H1 (cell line): Measurements from ENCODE around the gene CRABP2. TPM values are rescaled to one million over a fixed set of nuclear protein-coding genes. Genes with fewer than 3 reads are reported as not detected.

Experiments
- BCL11A ChIP-seq, 2 experiments: IDR thresholded peaks; one replicate each; pipeline ENCODE4 v1.6.1; 2011; ENCODE audit warnings: low read depth in 2 of 2, low read length in 2 of 2, mild to moderate bottlenecking in 2 of 2
- BRCA1 ChIP-seq: IDR thresholded peaks from 2 replicates; pipeline ENCODE4 v1.6.1; 2012; ENCODE audit warnings: low read depth, low read length, improper control_type of control experiment
- CHD1 ChIP-seq: IDR thresholded peaks from 2 replicates; pipeline ENCODE4 v1.6.1; 2012; ENCODE audit warnings: low read depth, low read length, improper control_type of control experiment
- CREB1 ChIP-seq: IDR thresholded peaks from 2 replicates; pipeline ENCODE4 v1.6.1; 2012; ENCODE audit warnings: inconsistent platforms
- EGR1 ChIP-seq: IDR thresholded peaks from 2 replicates; pipeline ENCODE4 v1.6.1; 2011; ENCODE audit warnings: low read depth, low read length, borderline replicate concordance
- EP300 ChIP-seq, 2 experiments: IDR thresholded peaks; 1 replicate in 1 of 2; 2 replicates in 1 of 2; pipeline ENCODE4 v1.6.1; 2011 to 2012; ENCODE audit warnings: low read depth in 2 of 2, low read length in 2 of 2, mild to moderate bottlenecking in 2 of 2, borderline replicate concordance in 1 of 2, inconsistent platforms in 1 of 2, moderate library complexity in 1 of 2
- GABPA ChIP-seq: IDR thresholded peaks from 2 replicates; pipeline ENCODE4 v1.6.1; 2011; ENCODE audit warnings: mild to moderate bottlenecking, low read length, moderate library complexity, borderline replicate concordance; ENCODE audit not compliant: insufficient read depth
- HDAC6 ChIP-seq: IDR thresholded peaks from one replicate; pipeline ENCODE4 v1.7.1; 2012; ENCODE audit warnings: low read depth, mild to moderate bottlenecking, inconsistent platforms, low read length, moderate library complexity
- JUN ChIP-seq: IDR thresholded peaks from 2 replicates; pipeline ENCODE4 v1.6.1; 2011; ENCODE audit warnings: low read depth, mild to moderate bottlenecking, improper control_type of control experiment, low read length
- KDM4A ChIP-seq: IDR thresholded peaks from one replicate; pipeline ENCODE4 v1.7.1; 2012; ENCODE audit warnings: low read depth, mild to moderate bottlenecking, moderate library complexity, low read length, inconsistent platforms; ENCODE audit not compliant: severe bottlenecking
- PHF8 ChIP-seq: fragments of 200-600 bp; sonication (generic); conservative IDR thresholded peaks from 2 replicates; pipeline ENCODE4 v1.7.1; 2012; ENCODE audit warnings: low read depth, mild to moderate bottlenecking, inconsistent platforms, low read length, moderate library complexity
- POLR2AphosphoS5 ChIP-seq: IDR thresholded peaks from 2 replicates; pipeline ENCODE4 v1.6.1; 2011; ENCODE audit warnings: low read depth, low read length
- POU5F1 ChIP-seq: IDR thresholded peaks from 2 replicates; pipeline ENCODE4 v1.6.1; 2011; ENCODE audit warnings: low read depth, mild to moderate bottlenecking, low read length, moderate library complexity
- RNF2 ChIP-seq: fragments of 200-900, 300-1000 bp; sonication (generic); IDR thresholded peaks from 2 replicates; pipeline ENCODE4 v1.7.1; 2016; ENCODE audit warnings: borderline replicate concordance, low read depth, mild to moderate bottlenecking, antibody characterized with exemption, low read length; ENCODE audit not compliant: poor library complexity, severe bottlenecking; ENCODE audit errors: missing control alignments
- SIX5 ChIP-seq: IDR thresholded peaks from 2 replicates; pipeline ENCODE4 v1.6.1; 2011; ENCODE audit warnings: mild to moderate bottlenecking, low read depth, low read length
- SP1 ChIP-seq: IDR thresholded peaks from 2 replicates; pipeline ENCODE4 v1.6.1; 2011; ENCODE audit warnings: low read depth, low read length
- SP2 ChIP-seq: IDR thresholded peaks from 2 replicates; pipeline ENCODE4 v1.6.1; 2012; ENCODE audit warnings: mild to moderate bottlenecking, low read length, inconsistent platforms
- polyA plus RNA-seq, 7 experiments: library from polyadenylated mRNA; depleted of rRNA in 3 of 7; stranded (reverse) in 5 of 7; unstranded in 2 of 7; fragments of >200 nt in 5 of 7; fragments of 200-250 nt in 2 of 7; gene quantifications; 1 replicate in 5 of 7; 2 replicates in 1 of 7; 4 replicates in 1 of 7; pipeline versions ENCODE4 v1.2.1 to v1.2.3, GENCODE V29; 2011 to 2013; ENCODE audit warnings: missing spikeins in 2 of 7, mixed read lengths in 2 of 7
- total RNA-seq: library from RNA; stranded (reverse); fragmentation: NEBNext Ultra II Directional; extraction: Animal tissue kit (Norgen Biotek cat#: 25700); gene quantifications from 2 replicates; pipeline ENCODE4 v1.2.1, GENCODE V29; 2021
- TF ChIP-seq, protein P1 (sequence below): IDR thresholded peaks from 2 replicates; pipeline ENCODE4 v1.6.1; 2012; ENCODE audit warnings: low read length, inconsistent platforms

Gene CRABP2
- total and polyA plus RNA-seq, 2 of the 8 experiments (the other 6 are each of a cell fraction or from before 2014, with no cell fraction given), result 69.2 to 119 TPM

DNA sequence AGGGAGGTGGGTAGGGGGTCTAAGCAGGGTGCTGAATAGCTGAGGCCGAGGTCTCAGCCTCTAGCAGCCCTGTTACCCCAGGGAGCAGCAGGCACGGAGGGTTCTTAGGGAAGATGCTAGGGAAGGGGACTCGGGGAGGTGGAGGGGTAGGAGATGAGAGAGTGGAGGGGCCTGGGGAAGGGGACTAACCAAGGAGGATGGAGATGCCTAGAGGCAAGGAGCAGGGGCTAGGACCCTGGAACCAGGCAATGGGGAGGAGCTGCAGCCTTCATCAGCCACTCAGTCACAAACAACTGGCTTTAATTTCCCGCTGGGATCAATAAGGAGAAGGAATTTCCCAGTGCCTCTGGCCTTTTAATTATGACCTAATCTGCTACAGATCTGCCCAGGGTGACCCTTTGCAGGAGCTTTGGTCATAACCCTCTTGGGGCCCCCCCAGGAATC, 2.9 kb upstream of the CRABP2 start (continued):
- TF ChIP-seq RNF2 (no peak), HDAC6 (no peak), BRCA1 (no peak), PHF8 (no peak), SIX5 (no peak), GABPA (no peak), JUN (peak; percentile 62; the same call in 1 of the 2 replicates), CREB1 (0 out of 2 replicates have a peak, but pooled peaks have one; percentile 15), SP2 (no peak), EP300 (IDR thresholded peaks at IDR 0.05; ENCODE audit: borderline replicate concordance in 1 of 2, low read depth in 2 of 2, low read length in 2 of 2) (no peak), SP1 (peak; percentile 70; the same call in 1 of the 2 replicates), EGR1 (peak; percentile 88), KDM4A (no peak), CHD1 (no peak), POLR2AphosphoS5 (no peak), BCL11A (IDR thresholded peaks at IDR 0.05; ENCODE audit: low read depth in 2 of 2, low read length in 2 of 2) (no peak), POU5F1 (no peak)
- TF ChIP-seq, protein P1, sequence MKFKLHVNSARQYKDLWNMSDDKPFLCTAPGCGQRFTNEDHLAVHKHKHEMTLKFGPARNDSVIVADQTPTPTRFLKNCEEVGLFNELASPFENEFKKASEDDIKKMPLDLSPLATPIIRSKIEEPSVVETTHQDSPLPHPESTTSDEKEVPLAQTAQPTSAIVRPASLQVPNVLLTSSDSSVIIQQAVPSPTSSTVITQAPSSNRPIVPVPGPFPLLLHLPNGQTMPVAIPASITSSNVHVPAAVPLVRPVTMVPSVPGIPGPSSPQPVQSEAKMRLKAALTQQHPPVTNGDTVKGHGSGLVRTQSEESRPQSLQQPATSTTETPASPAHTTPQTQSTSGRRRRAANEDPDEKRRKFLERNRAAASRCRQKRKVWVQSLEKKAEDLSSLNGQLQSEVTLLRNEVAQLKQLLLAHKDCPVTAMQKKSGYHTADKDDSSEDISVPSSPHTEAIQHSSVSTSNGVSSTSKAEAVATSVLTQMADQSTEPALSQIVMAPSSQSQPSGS, result peak; percentile 30; the same call in 1 of the 2 replicates
